Common myeloid progenitor, CD34-positive (primary cell): ENCODE results near the gene GPT2.
"Not testable (repeated sequence)": the region's sequence is repeated elsewhere in the genome, so short reads cannot be mapped to it uniquely, and the experiment has no call there.

ENCODE experiments used
- CTCF ChIA-PET: fragments of 350-600 bp; sonication (Branson Sonifier 250); formaldehyde crosslinking; loops from one replicate; lab custom pipeline; 2021; ENCODE audit warnings: antibody characterized with exemption; lab: Charles Lee
- POLR2A ChIA-PET: fragments of 350-600 bp; sonication (Branson Sonifier 250); formaldehyde crosslinking; loops from one replicate; lab custom pipeline; 2021; ENCODE audit warnings: antibody characterized with exemption; lab: Charles Lee
- DNase-seq, 3 donors: peaks; one replicate each; pipeline versions ENCODE4 v3.0.0 to v3.0.0-alpha.2; 2013
- H3K27ac ChIP-seq, 2 experiments: 1 replicate in 1 of 2; 2 replicates in 1 of 2; pipeline ENCODE4 v1.7.0; 2013; ENCODE audit warnings: inconsistent platforms in 2 of 2, low read length in 2 of 2, mild to moderate bottlenecking in 2 of 2, low read depth in 1 of 2, moderate library complexity in 1 of 2; ENCODE audit not compliant: severe bottlenecking in 2 of 2, insufficient read depth in 1 of 2, poor library complexity in 1 of 2
- H3K27me3 ChIP-seq, 5 experiments: replicated peaks in 2 of 5; 1 replicate in 3 of 5; 2 replicates in 2 of 5; pipeline versions ENCODE4 v1.6.1 to v1.7.0; 2013; ENCODE audit warnings: low read length in 4 of 5, mild to moderate bottlenecking in 2 of 5, moderate library complexity in 2 of 5, inconsistent platforms in 1 of 5; ENCODE audit not compliant: insufficient read depth in 5 of 5, control insufficient read depth in 4 of 5
- H3K36me3 ChIP-seq, 4 experiments: 1 replicate in 2 of 4; 2 replicates in 2 of 4; pipeline versions ENCODE4 v1.6.1 to v1.7.0; 2013; ENCODE audit warnings: low read length in 3 of 4, control low read depth in 1 of 4, mild to moderate bottlenecking in 1 of 4; ENCODE audit not compliant: control insufficient read depth in 4 of 4, insufficient read depth in 4 of 4
- H3K4me1 ChIP-seq, 4 experiments: 1 replicate in 3 of 4; 2 replicates in 1 of 4; pipeline versions ENCODE4 v1.6.1 to v1.7.1; 2013; ENCODE audit warnings: low read length in 3 of 4, mild to moderate bottlenecking in 3 of 4, control low read depth in 1 of 4, inconsistent platforms in 1 of 4, moderate library complexity in 1 of 4; ENCODE audit not compliant: control insufficient read depth in 4 of 4, insufficient read depth in 4 of 4; ENCODE audit errors: control extremely low read depth in 1 of 4
- H3K4me3 ChIP-seq, 7 experiments: 1 replicate in 4 of 7; 2 replicates in 3 of 7; pipeline versions ENCODE4 v1.5.1 to v1.7.0; 2013; ENCODE audit warnings: mild to moderate bottlenecking in 7 of 7, low read length in 6 of 7, moderate library complexity in 6 of 7, inconsistent platforms in 2 of 7, low read depth in 2 of 7, control low read depth in 1 of 7; ENCODE audit not compliant: insufficient read depth in 4 of 7, control insufficient read depth in 1 of 7; ENCODE audit errors: extremely low read depth in 1 of 7
- H3K9me3 ChIP-seq, 5 experiments: 1 replicate in 4 of 5; 2 replicates in 1 of 5; pipeline versions ENCODE4 v1.6.1 to v1.7.1; 2013; ENCODE audit warnings: low read length in 4 of 5, mild to moderate bottlenecking in 2 of 5, inconsistent platforms in 1 of 5, low read depth in 1 of 5, moderate library complexity in 1 of 5; ENCODE audit not compliant: control insufficient read depth in 4 of 5, insufficient read depth in 2 of 5; ENCODE audit errors: control extremely low read depth in 1 of 5
- WGBS: methylation state at CpG from one replicate; pipeline ENCODE4 v1.1.5; 2013; ENCODE audit not compliant: insufficient coverage; 5-methylcytosine and 5-hydroxymethylcytosine counted together

Gene GPT2

GRCh38 chr16:46929378-46930332, 45.5 kb downstream of the GPT2 start:
- ChIA-PET POLR2A (no interaction called here), CTCF (interaction anchor here (0.5 to 2.9 kb wide), 12 partner anchors 9 to 76 kb away, joined by 3 to 18 read pairs (median 4); no protein-coding TSS in a partner anchor)
- Histone ChIP-seq H3K4me3 (no peak overlapping the region), H3K9me3 (no peaks in the 10 kb centered on the region), H3K27ac (no peak overlapping the region), H3K36me3 (peaks cover 0 to 46% (median 16%) of the 10 kb centered on the region in 4 experiments), H3K27me3 (no peaks in the 10 kb centered on the region), H3K4me1 (peaks cover 0 to 12% (median 0%) of the 10 kb centered on the region in 4 experiments)
- peak; percentile 39 to 64 (median 55) for DNase-seq
- WGBS: 67% methylated on average over 37 of the region's 43 CpGs

- ChIA-PET POLR2A (no interaction called here), CTCF (interaction anchor here (1.4 to 2.9 kb wide), 4 partner anchors 13 to 77 kb away, joined by 3 to 14 read pairs (median 8); no protein-coding TSS in a partner anchor)
Observed at GRCh38 chr16:46930861-46931260, 46.7 kb downstream of the GPT2 start.

GRCh38 chr16:46932802-46933201, 48.6 kb downstream of the GPT2 start:
- peaks cover 0 to 12% (median 0%) of the 10 kb centered on the region in 4 experiments for H3K4me1 ChIP-seq
- H3K27me3 ChIP-seq: no peaks in the 10 kb centered on the region
- peak; percentile 36 to 85 (median 80) for DNase-seq
- peaks cover 0 to 28% (median 5%) of the 10 kb centered on the region in 4 experiments for H3K36me3 ChIP-seq
- no peak overlapping the region for H3K4me3 ChIP-seq
- no peak overlapping the region for H3K27ac ChIP-seq
- 22% methylated on average over 7 of the region's 7 CpGs for WGBS
- CTCF ChIA-PET: interaction anchor here (1.0 to 1.4 kb wide), 3 partner anchors 25 to 79 kb away, joined by 3 to 5 read pairs (median 4); no protein-coding TSS in a partner anchor
- POLR2A ChIA-PET: no interaction called here
- no peaks in the 10 kb centered on the region for H3K9me3 ChIP-seq

More at GRCh38 chr16:46930861-46931260, 46.7 kb downstream of the GPT2 start:
- Histone ChIP-seq H3K27ac (no peak overlapping the region), H3K36me3 (peaks cover 0 to 42% (median 12%) of the 10 kb centered on the region in 4 experiments), H3K9me3 (no peaks in the 10 kb centered on the region), H3K4me1 (peaks cover 0 to 12% (median 0%) of the 10 kb centered on the region in 4 experiments), H3K27me3 (no peaks in the 10 kb centered on the region), H3K4me3 (no peak overlapping the region)
- WGBS: 99% methylated on average over 8 of the region's 8 CpGs
- no peak for DNase-seq

- no peaks in the 10 kb centered on the region for H3K27me3 ChIP-seq
- DNase-seq: no peak
- H3K36me3 ChIP-seq: no peaks in the 10 kb centered on the region
- no peak overlapping the region for H3K4me3 ChIP-seq
- H3K4me1 ChIP-seq: peaks cover 0 to 8% (median 0%) of the 10 kb centered on the region in 4 experiments
- no peaks in the 10 kb centered on the region for H3K9me3 ChIP-seq
- ChIA-PET POLR2A (no interaction called here), CTCF (no interaction called here)
- no peak overlapping the region for H3K27ac ChIP-seq
Observed at GRCh38 chr16:46937536-46937935, 53.4 kb downstream of the GPT2 start.

GRCh38 chr16:46944713-46945112, 60.6 kb downstream of the GPT2 start:
- H3K9me3 ChIP-seq, DNase-seq, POLR2A ChIA-PET, H3K36me3 ChIP-seq, H3K4me3 ChIP-seq, H3K4me1 ChIP-seq, H3K27me3 ChIP-seq, H3K27ac ChIP-seq: not testable (repeated sequence)
- CTCF ChIA-PET: interaction anchor here (1.0 to 1.2 kb wide), 2 partner anchors 13 to 92 kb away, joined by 3 read pairs; no protein-coding TSS in a partner anchor
- 95% methylated on average over 3 of the region's 8 CpGs for WGBS

- POLR2A ChIA-PET: no interaction called here
- WGBS: 94% methylated on average over 7 of the region's 7 CpGs
Observed at GRCh38 chr16:46947900-46948547, 63.9 kb downstream of the GPT2 start.

More at GRCh38 chr16:46947900-46948547, 63.9 kb downstream of the GPT2 start:
- Histone ChIP-seq H3K27ac (no peak overlapping the region), H3K4me3 (no peak overlapping the region), H3K27me3 (no peaks in the 10 kb centered on the region), H3K4me1 (no peaks in the 10 kb centered on the region), H3K36me3 (no peaks in the 10 kb centered on the region), H3K9me3 (no peaks in the 10 kb centered on the region)
- peak; percentile 59 to 78 (median 70) for DNase-seq
- CTCF ChIA-PET: interaction anchor here (0.8 to 1.5 kb wide), 11 partner anchors 8 to 1218 kb away, joined by 3 to 4 read pairs (median 3); no protein-coding TSS in a partner anchor
